GM23338 (cell line): Measurements from ENCODE around the gene QSOX1. TPM values are rescaled to one million over a fixed set of nuclear protein-coding genes. Genes with fewer than 3 reads are reported as not detected.

Experiments used
- ATAC-seq: fragments of 200-7000 bp; cut with Tn5 transposase; 3 replicates; pipeline ENCODE4 v1.9.1; 2020
- DNase-seq: peaks from one replicate; pipeline ENCODE4 v3.0.0-alpha.2; 2015; ENCODE audit warnings: low spot score
- H2AFZ ChIP-seq: fragments of 200-600 bp; sonication (generic); 2 replicates; pipeline ENCODE4 v1.8.0; 2016; ENCODE audit warnings: antibody characterized with exemption, mild to moderate bottlenecking, moderate library complexity
- H3F3A ChIP-seq: fragments of 200-600 bp; sonication (generic); replicated peaks from 2 replicates; pipeline ENCODE4 v1.8.0; 2017; ENCODE audit warnings: antibody characterized with exemption, mixed run types, low read depth
- H3K27ac ChIP-seq: fragments of 200-600 bp; sonication (generic); 2 replicates; pipeline ENCODE4 v1.6.1; 2016; ENCODE audit warnings: low read depth
- H3K27me3 ChIP-seq: fragments of 200-600 bp; sonication (generic); 2 replicates; pipeline ENCODE4 v1.8.0; 2016; ENCODE audit warnings: mild to moderate bottlenecking, mixed run types, moderate library complexity; ENCODE audit not compliant: insufficient read depth
- H3K36me3 ChIP-seq: fragments of 200-600 bp; sonication (generic); 2 replicates; pipeline ENCODE4 v1.8.0; 2016; ENCODE audit warnings: mild to moderate bottlenecking; ENCODE audit not compliant: insufficient read depth
- H3K4me1 ChIP-seq: fragments of 200-600 bp; sonication (generic); 2 replicates; pipeline ENCODE4 v1.8.0; 2016; ENCODE audit warnings: mild to moderate bottlenecking, moderate library complexity; ENCODE audit not compliant: insufficient read depth
- H3K4me2 ChIP-seq: fragments of 200-600 bp; sonication (generic); 2 replicates; pipeline ENCODE4 v1.7.1; 2017; ENCODE audit warnings: mixed run types
- H3K4me3 ChIP-seq: fragments of 200-600 bp; sonication (generic); 2 replicates; pipeline ENCODE4 v1.6.1; 2016; ENCODE audit warnings: mixed run types
- H3K79me2 ChIP-seq: fragments of 200-600 bp; sonication (generic); replicated peaks from 2 replicates; pipeline ENCODE4 v1.8.0; 2017; ENCODE audit warnings: mild to moderate bottlenecking; ENCODE audit not compliant: insufficient read depth
- H3K9me2 ChIP-seq: fragments of 200-600 bp; sonication (generic); 2 replicates; pipeline ENCODE4 v1.8.0; 2017; ENCODE audit not compliant: insufficient read depth
- H4K20me1 ChIP-seq: fragments of 200-600 bp; sonication (generic); replicated peaks from 2 replicates; pipeline ENCODE4 v1.8.0; 2017; ENCODE audit warnings: mild to moderate bottlenecking; ENCODE audit not compliant: insufficient read depth
- H3K27ac Mint-ChIP-seq: 2 replicates; pipeline ENCODE4 v1.8.0; 2020; ENCODE audit warnings: inconsistent platforms, mild to moderate bottlenecking, moderate library complexity, mixed read lengths
- H3K27me3 Mint-ChIP-seq: 3 replicates; pipeline ENCODE4 v1.8.0; 2022; ENCODE audit warnings: low read depth, mild to moderate bottlenecking, moderate library complexity, mixed read lengths, inconsistent platforms; ENCODE audit not compliant: insufficient read depth, poor library complexity
- H3K36me3 Mint-ChIP-seq: 3 replicates; pipeline ENCODE4 v1.8.0; 2021; ENCODE audit warnings: low read depth, mild to moderate bottlenecking, inconsistent platforms, moderate library complexity, mixed read lengths
- H3K4me1 Mint-ChIP-seq: 3 replicates; pipeline ENCODE4 v1.8.0; 2020; ENCODE audit warnings: mild to moderate bottlenecking, inconsistent platforms, mixed read lengths
- H3K4me3 Mint-ChIP-seq: 3 replicates; pipeline ENCODE4 v1.8.0; 2021; ENCODE audit warnings: moderate library complexity, mild to moderate bottlenecking, inconsistent platforms, mixed read lengths
- H3K9me3 Mint-ChIP-seq: 3 replicates; pipeline ENCODE4 v1.8.0; 2020; ENCODE audit warnings: moderate library complexity, mild to moderate bottlenecking, inconsistent platforms, mixed read lengths
- CTCF ChIP-seq, 2 experiments: fragments of 200-600 bp in 1 of 2; sonication (generic) in 1 of 2; conservative IDR thresholded peaks; 2 replicates each; pipeline versions ENCODE4 v1.5.1 to v1.6.1; 2016 to 2017; ENCODE audit warnings: antibody characterized with exemption in 2 of 2, low read depth in 2 of 2, mild to moderate bottlenecking in 2 of 2, moderate library complexity in 1 of 2
- ETS1 ChIP-seq: IDR thresholded peaks from 2 replicates; pipeline ENCODE4 v1.6.1; 2016; ENCODE audit warnings: antibody characterized with exemption
- EZH2 ChIP-seq: fragments of 200-600 bp; sonication (generic); IDR thresholded peaks from one replicate; pipeline ENCODE4 v1.8.0; 2017; ENCODE audit warnings: antibody characterized with exemption, mild to moderate bottlenecking, low read depth; ENCODE audit not compliant: unreplicated experiment
- EZH2phosphoT487 ChIP-seq: fragments of 200-600 bp; sonication (generic); IDR thresholded peaks from one replicate; pipeline ENCODE4 v1.8.1; 2018; ENCODE audit warnings: antibody characterized with exemption; ENCODE audit not compliant: unreplicated experiment
- JUNB ChIP-seq: IDR thresholded peaks from one replicate; pipeline ENCODE4 v1.6.1; 2016; ENCODE audit warnings: antibody characterized with exemption; ENCODE audit not compliant: unreplicated experiment
- NANOG ChIP-seq: IDR thresholded peaks from 2 replicates; pipeline ENCODE4 v1.6.1; 2016; ENCODE audit warnings: antibody characterized with exemption, borderline replicate concordance
- POLR2AphosphoS5 ChIP-seq: IDR thresholded peaks from 2 replicates; pipeline ENCODE4 v1.6.1; 2016; ENCODE audit warnings: antibody characterized with exemption, low read depth
- STAT1 ChIP-seq: IDR thresholded peaks from one replicate; pipeline ENCODE4 v1.6.1; 2016; ENCODE audit warnings: antibody characterized with exemption; ENCODE audit not compliant: unreplicated experiment
- ZNF331 ChIP-seq: fragments of 250-450 bp; sonication (Bioruptor Pico); IDR thresholded peaks from 2 replicates; pipeline ENCODE4 v1.5.0; 2020; ENCODE audit warnings: low read depth, mild to moderate bottlenecking, moderate library complexity
- ZNF462 ChIP-seq: fragments of 250-450 bp; sonication (Bioruptor Pico); IDR thresholded peaks from 2 replicates; pipeline ENCODE4 v1.5.0; 2020; ENCODE audit warnings: mild to moderate bottlenecking, moderate library complexity
- polyA plus RNA-seq: library from polyadenylated mRNA; unstranded; fragments of >200 nt; fragmentation: Nextera tagmentation; extraction: Ambion mirVana; gene quantifications from 2 replicates; pipeline ENCODE4 v1.2.1, GENCODE V29; 2016
- total RNA-seq: library from RNA; depleted of rRNA; stranded (reverse); fragments of >200 nt; shearing (Covaris generic); gene quantifications from 2 replicates; pipeline ENCODE4 v1.2.3, GENCODE V29; 2014

QSOX1 gene
- total and polyA plus RNA-seq, 2 experiments from 2014 or later = 47.8 to 119 TPM

GRCh38 chr1:180154003-180154324 is 705 bp upstream of the QSOX1 start:
- ATAC-seq = no peak; the same call in 2 of the 3 replicates
- H3K27ac ChIP-seq = no peak overlapping the region

GRCh38 chr1:180155182-180155682 is 563 bp downstream of the QSOX1 start:
- peak overlapping the region; percentile 95 for H2AFZ ChIP-seq
- Mint-ChIP-seq H3K36me3 (no peaks in the 10 kb centered on the region; the same call in 2 of the 3 replicates), H3K4me3 (peak overlapping the region; percentile 89), H3K4me1 (peaks cover 28% of the 10 kb centered on the region), H3K27me3 (peaks cover 18% of the 10 kb centered on the region), H3K27ac (peak overlapping the region; percentile 68), H3K9me3 (no peaks in the 10 kb centered on the region)
- ATAC-seq (peak; percentile 53), DNase-seq (peak; percentile 54)
- peaks cover 38% of the 10 kb centered on the region for H3K79me2 ChIP-seq
- peak overlapping the region; percentile 97 for H3K4me3 ChIP-seq
- no peaks in the 10 kb centered on the region; the same call in 1 of the 2 replicates for H3K9me2 ChIP-seq
- H3K4me1 ChIP-seq = peaks cover 23% of the 10 kb centered on the region
- peak overlapping the region; percentile 94 for H3K4me2 ChIP-seq
- no peaks in the 10 kb centered on the region; the same call in 1 of the 2 replicates for H3F3A ChIP-seq
- H3K27ac ChIP-seq = no peak overlapping the region; the same call in 1 of the 2 replicates
- H3K36me3 ChIP-seq = no peaks in the 10 kb centered on the region
- peaks cover 39% of the 10 kb centered on the region for H4K20me1 ChIP-seq
- H3K27me3 ChIP-seq = peaks cover 34% of the 10 kb centered on the region
- TF ChIP-seq EZH2 (no peak), POLR2AphosphoS5 (no peak), JUNB (no peak), ZNF462 (CRISPR knock-in tag) (no peak)

More at GRCh38 chr1:180154003-180154324, 705 bp upstream of the QSOX1 start:
- H3K27me3 Mint-ChIP-seq = peaks cover 18% of the 10 kb centered on the region
- Histone ChIP-seq H3F3A (no peaks in the 10 kb centered on the region; the same call in 1 of the 2 replicates), H2AFZ (peak overlapping the region; percentile 99), H4K20me1 (peaks cover 26% of the 10 kb centered on the region), H3K36me3 (no peaks in the 10 kb centered on the region), H3K27me3 (peaks cover 34% of the 10 kb centered on the region), H3K4me3 (peak overlapping the region; percentile 97), H3K79me2 (peaks cover 26% of the 10 kb centered on the region), H3K4me2 (peak overlapping the region; percentile 86), H3K4me1 (peaks cover 13% of the 10 kb centered on the region), H3K9me2 (no peaks in the 10 kb centered on the region)
- no peak for DNase-seq
- H3K4me1 Mint-ChIP-seq = peaks cover 19% of the 10 kb centered on the region
- H3K36me3 Mint-ChIP-seq = no peaks in the 10 kb centered on the region; the same call in 2 of the 3 replicates
- H3K9me3 Mint-ChIP-seq = no peaks in the 10 kb centered on the region
- no peak for TF ChIP-seq POLR2AphosphoS5
- TF ChIP-seq CTCF (conservative IDR thresholded peaks at IDR 0.05; ENCODE audit: low read depth in 2 of 2) = no peak
- TF ChIP-seq ZNF331 (CRISPR knock-in tag) = no peak
- no peak for TF ChIP-seq NANOG
- no peak for TF ChIP-seq STAT1
- TF ChIP-seq JUNB = no peak
- TF ChIP-seq EZH2phosphoT487 = no peak
- no peak for TF ChIP-seq ETS1
- no peak overlapping the region for H3K27ac Mint-ChIP-seq
- H3K4me3 Mint-ChIP-seq = peak overlapping the region; percentile 85
